HepG2 (cell line): ENCODE data around the gene RABGAP1. TPM values are rescaled to one million over a fixed set of nuclear protein-coding genes. Genes with fewer than 3 reads are reported as not detected.

Experiments
- ARID4A ChIP-seq: sonication (generic); formaldehyde crosslinking; IDR thresholded peaks from 2 replicates; pipeline ENCODE4 v1.5.0; 2020; ENCODE audit warnings: mild to moderate bottlenecking, missing genetic modification reagents, borderline replicate concordance
- ARNT2 ChIP-seq: sonication (generic); formaldehyde crosslinking; IDR thresholded peaks from 2 replicates; pipeline ENCODE4 v1.8.0; 2022; ENCODE audit warnings: mild to moderate bottlenecking, low read depth, missing genetic modification reagents, moderate library complexity
- ATF2 ChIP-seq: sonication (generic); formaldehyde crosslinking; IDR thresholded peaks from 2 replicates; pipeline ENCODE4 v1.4.0; 2020; ENCODE audit warnings: missing genetic modification reagents
- DNMT1 ChIP-seq: sonication (generic); formaldehyde crosslinking; IDR thresholded peaks from 2 replicates; pipeline ENCODE4 v1.5.1; 2020; ENCODE audit warnings: mild to moderate bottlenecking, missing genetic modification reagents
- HMG20B ChIP-seq: conservative IDR thresholded peaks from 2 replicates; pipeline ENCODE4 v1.6.1; 2016; ENCODE audit warnings: missing genetic modification reagents, missing compliant biosample characterization
- HNF4A ChIP-seq: sonication (generic); formaldehyde crosslinking; IDR thresholded peaks from 2 replicates; pipeline ENCODE4 v1.4.0; 2020; ENCODE audit warnings: missing genetic modification reagents
- HNRNPLL ChIP-seq: fragments of 200-400 bp; formaldehyde crosslinking; IDR thresholded peaks from 2 replicates; pipeline ENCODE4 v1.6.1; 2017; ENCODE audit warnings: mild to moderate bottlenecking, low read depth, low read length; ENCODE audit not compliant: poor library complexity, severe bottlenecking
- JARID2 ChIP-seq: sonication (generic); formaldehyde crosslinking; IDR thresholded peaks from 2 replicates; pipeline ENCODE4 v1.8.1; 2023; ENCODE audit warnings: missing genetic modification reagents, inconsistent platforms; ENCODE audit not compliant: insufficient replicate concordance
- JUND ChIP-seq: sonication (generic); formaldehyde crosslinking; IDR thresholded peaks from 2 replicates; pipeline ENCODE4 v1.8.0; 2022; ENCODE audit warnings: mild to moderate bottlenecking, missing genetic modification reagents
- SNAPC2 ChIP-seq: sonication (generic); formaldehyde crosslinking; IDR thresholded peaks from 2 replicates; pipeline ENCODE4 v1.8.1; 2022; ENCODE audit warnings: mild to moderate bottlenecking, missing genetic modification reagents
- SNRNP70 ChIP-seq: fragments of 200-400 bp; formaldehyde crosslinking; IDR thresholded peaks from 2 replicates; pipeline ENCODE4 v1.6.1; 2017; ENCODE audit warnings: mild to moderate bottlenecking, low read depth, low read length, moderate library complexity
- SP140L ChIP-seq: sonication (generic); formaldehyde crosslinking; IDR thresholded peaks from 2 replicates; pipeline ENCODE4 v1.4.0; 2020; ENCODE audit warnings: missing genetic modification reagents, borderline replicate concordance
- THAP7 ChIP-seq: sonication (generic); formaldehyde crosslinking; IDR thresholded peaks from 2 replicates; pipeline ENCODE4 v1.8.1; 2023; ENCODE audit warnings: mild to moderate bottlenecking, missing genetic modification reagents
- U2AF1 ChIP-seq: fragments of 200-400 bp; formaldehyde crosslinking; optimal IDR thresholded peaks from 2 replicates; pipeline ENCODE3; 2017; ENCODE audit warnings: mild to moderate bottlenecking, low read depth, low read length
- ZFP41 ChIP-seq: sonication (generic); formaldehyde crosslinking; IDR thresholded peaks from 2 replicates; pipeline ENCODE4 v1.4.0; 2020; ENCODE audit warnings: mild to moderate bottlenecking, missing genetic modification reagents, borderline replicate concordance
- ZNF138 ChIP-seq: sonication (generic); formaldehyde crosslinking; IDR thresholded peaks from 2 replicates; pipeline ENCODE4 v1.5.0; 2020; ENCODE audit warnings: mild to moderate bottlenecking, low read depth, missing genetic modification reagents
- ZNF317 ChIP-seq: sonication (generic); formaldehyde crosslinking; IDR thresholded peaks from 2 replicates; pipeline ENCODE4 v1.5.0; 2020; ENCODE audit warnings: mild to moderate bottlenecking, missing genetic modification reagents
- ZNF33B ChIP-seq: sonication (generic); formaldehyde crosslinking; IDR thresholded peaks from 2 replicates; pipeline ENCODE4 v1.5.1; 2020; ENCODE audit warnings: mild to moderate bottlenecking, missing genetic modification reagents
- ZNF451 ChIP-seq: sonication (generic); formaldehyde crosslinking; IDR thresholded peaks from 2 replicates; pipeline ENCODE4 v1.5.0; 2020; ENCODE audit warnings: mild to moderate bottlenecking, missing genetic modification reagents
- ZNF556 ChIP-seq: sonication (generic); formaldehyde crosslinking; IDR thresholded peaks from 2 replicates; pipeline ENCODE4 v1.4.0; 2020; ENCODE audit warnings: mild to moderate bottlenecking, missing genetic modification reagents, borderline replicate concordance
- ZNF619 ChIP-seq: sonication (generic); formaldehyde crosslinking; IDR thresholded peaks from 2 replicates; pipeline ENCODE4 v1.4.0; 2020; ENCODE audit warnings: mild to moderate bottlenecking, missing genetic modification reagents
- ZNF7 ChIP-seq: IDR thresholded peaks from 2 replicates; pipeline ENCODE4 v1.6.1; 2016; ENCODE audit warnings: missing biosample characterization, missing genetic modification reagents
- polyA plus RNA-seq, 8 experiments: library from polyadenylated mRNA; depleted of rRNA in 3 of 8; stranded (reverse) in 7 of 8; unstranded in 1 of 8; fragments of >200 nt; fragmentation: Illumina TruSeq in 4 of 8; extraction: Trizol in 4 of 8; gene quantifications; 2 replicates each; pipeline versions ENCODE4 v1.2.1 to v1.2.3, GENCODE V29; 2011 to 2016; ENCODE audit warnings: low read depth in 4 of 8, missing spikeins in 1 of 8, mixed read lengths in 1 of 8; ENCODE audit not compliant: insufficient read depth in 1 of 8
- total RNA-seq, 5 experiments: library from RNA; depleted of rRNA; stranded (reverse); fragments of >200 nt; fragmentation: Illumina TruSeq; extraction: Trizol; gene quantifications; 2 replicates each; pipeline ENCODE4 v1.2.3, GENCODE V29; 2016; ENCODE audit warnings: low read depth in 1 of 5
- TF ChIP-seq, protein P1 (sequence below): sonication (generic); formaldehyde crosslinking; IDR thresholded peaks from 2 replicates; pipeline ENCODE4 v1.5.0; 2020; ENCODE audit warnings: missing genetic modification reagents
- TF ChIP-seq, protein P2 (sequence below): IDR thresholded peaks from 2 replicates; pipeline ENCODE4 v1.6.1; 2016; ENCODE audit warnings: mild to moderate bottlenecking, missing biosample characterization, missing genetic modification reagents

RABGAP1 gene
- total and polyA plus RNA-seq, 2 of the 13 experiments (the other 11 are each of a cell fraction or from before 2014, with no cell fraction given): 19.1 to 19.3 TPM

DNA sequence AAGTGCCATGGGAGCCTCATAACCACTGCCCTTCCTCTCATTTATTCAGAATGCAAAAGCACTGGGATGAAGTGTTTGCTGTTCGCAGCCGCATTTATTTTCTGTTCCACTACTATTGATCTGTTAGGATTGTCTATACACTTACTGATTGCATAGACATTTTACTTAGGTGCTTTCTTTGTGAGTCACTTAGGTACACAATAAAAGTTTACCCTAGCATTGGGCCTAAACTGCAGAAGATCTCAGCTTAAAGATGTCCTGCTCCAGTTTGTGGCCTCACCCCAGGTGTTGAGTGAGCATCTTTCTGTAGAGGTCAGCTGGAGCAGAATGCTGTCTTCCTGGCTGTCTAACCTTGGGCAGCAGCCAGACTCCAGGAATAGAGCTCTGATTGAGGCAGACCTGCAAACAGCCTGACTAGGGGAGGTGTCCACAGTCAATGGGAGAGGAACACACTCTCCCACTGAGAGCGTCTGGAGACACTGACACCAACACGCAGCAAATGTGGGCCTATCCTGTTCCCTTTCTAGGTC lies 146.6 kb downstream of the RABGAP1 start (continued):
- TF ChIP-seq ATF2 (CRISPR knock-in tag) (peak; percentile 69; the same call in 1 of the 2 replicates), HNF4A (CRISPR knock-in tag) (peak; percentile 49), ARNT2 (no peak), ZNF33B (CRISPR knock-in tag) (no peak), SNRNP70 (no peak), ZNF138 (CRISPR knock-in tag) (no peak), ZNF451 (no peak), THAP7 (CRISPR knock-in tag) (no peak), ARID4A (CRISPR knock-in tag) (peak; percentile 29; the same call in 1 of the 2 replicates), JARID2 (CRISPR knock-in tag) (no peak), SP140L (CRISPR knock-in tag) (no peak), DNMT1 (CRISPR knock-in tag) (no peak), HNRNPLL (no peak), JUND (CRISPR knock-in tag) (peak; percentile 99), ZNF556 (CRISPR knock-in tag) (peak; percentile 31; the same call in 1 of the 2 replicates), U2AF1 (no peak), ZNF317 (CRISPR knock-in tag) (peak; percentile 46; the same call in 1 of the 2 replicates), ZNF7 (CRISPR knock-in tag) (no peak), HMG20B (CRISPR knock-in tag) (no peak), ZNF619 (CRISPR knock-in tag) (no peak), ZFP41 (CRISPR knock-in tag) (no peak), SNAPC2 (CRISPR knock-in tag) (no peak)
- TF ChIP-seq, protein P1, sequence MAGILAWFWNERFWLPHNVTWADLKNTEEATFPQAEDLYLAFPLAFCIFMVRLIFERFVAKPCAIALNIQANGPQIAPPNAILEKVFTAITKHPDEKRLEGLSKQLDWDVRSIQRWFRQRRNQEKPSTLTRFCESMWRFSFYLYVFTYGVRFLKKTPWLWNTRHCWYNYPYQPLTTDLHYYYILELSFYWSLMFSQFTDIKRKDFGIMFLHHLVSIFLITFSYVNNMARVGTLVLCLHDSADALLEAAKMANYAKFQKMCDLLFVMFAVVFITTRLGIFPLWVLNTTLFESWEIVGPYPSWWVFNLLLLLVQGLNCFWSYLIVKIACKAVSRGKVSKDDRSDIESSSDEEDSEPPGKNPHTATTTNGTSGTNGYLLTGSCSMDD (CRISPR knock-in tag): no peak
- TF ChIP-seq, protein P2, sequence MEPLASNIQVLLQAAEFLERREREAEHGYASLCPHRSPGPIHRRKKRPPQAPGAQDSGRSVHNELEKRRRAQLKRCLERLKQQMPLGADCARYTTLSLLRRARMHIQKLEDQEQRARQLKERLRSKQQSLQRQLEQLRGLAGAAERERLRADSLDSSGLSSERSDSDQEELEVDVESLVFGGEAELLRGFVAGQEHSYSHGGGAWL (CRISPR knock-in tag): no peak
